Measurements from ENCODE around the gene GALNT2.

Gene GALNT2

GRCh38 chr1:230120289-230120920 lies 53.4 kb downstream of the GALNT2 start:
- Histone ChIP-seq H3K9me3 (ENCODE audit: low read length) (no peaks in the 10 kb centered on the region), H3K4me3 (ENCODE audit: low read depth in 1 of 2, low read length in 2 of 2) (no peak overlapping the region), H3K9ac (ENCODE audit: low read length) (no peak overlapping the region), H3K27me3 (ENCODE audit: control insufficient read depth in 1 of 2, insufficient read depth in 2 of 2, low read length in 2 of 2) (no peaks in the 10 kb centered on the region), H3K4me1 (ENCODE audit: insufficient read depth, low read length) (peaks cover 13% of the 10 kb centered on the region), H3K36me3 (ENCODE audit: insufficient read depth, low read length) (peaks cover 5% of the 10 kb centered on the region), H3K27ac (ENCODE audit: low read depth, low read length) (no peak overlapping the region)

DNA sequence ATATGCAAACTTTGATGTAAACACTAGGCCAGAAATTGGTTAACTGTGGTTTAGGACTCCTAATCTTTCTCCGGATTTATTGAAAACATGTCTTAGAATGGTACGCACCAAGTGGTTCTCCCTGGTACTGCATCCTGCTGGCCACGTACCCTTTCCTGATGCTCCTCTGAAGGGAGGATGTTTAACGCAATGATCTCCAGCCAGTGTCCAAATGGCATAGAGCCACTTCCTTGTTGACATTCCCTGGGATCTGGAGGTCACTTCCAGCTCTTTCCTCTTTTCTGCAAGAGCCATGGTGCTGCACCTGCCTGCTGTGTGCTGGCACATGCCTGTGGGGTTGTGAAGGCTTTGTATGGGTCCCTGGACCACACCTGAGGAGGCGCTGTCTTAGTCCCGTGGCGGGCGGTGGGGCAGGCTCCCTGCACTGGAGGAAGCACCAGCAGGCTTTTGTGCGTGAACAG lies 53.9 kb downstream of the GALNT2 start:
- H3K9ac ChIP-seq (ENCODE audit: low read length), result no peak overlapping the region
- no peak overlapping the region for H3K27ac ChIP-seq (ENCODE audit: low read depth, low read length)
- peaks cover 18% of the 10 kb centered on the region for H3K4me1 ChIP-seq (ENCODE audit: insufficient read depth, low read length)
- H3K4me3 ChIP-seq (ENCODE audit: low read depth in 1 of 2, low read length in 2 of 2), result no peak overlapping the region
- peaks cover 5% of the 10 kb centered on the region for H3K36me3 ChIP-seq (ENCODE audit: insufficient read depth, low read length)
- no peaks in the 10 kb centered on the region for H3K9me3 ChIP-seq (ENCODE audit: low read length)
- H3K27me3 ChIP-seq (ENCODE audit: control insufficient read depth in 1 of 2, insufficient read depth in 2 of 2, low read length in 2 of 2), result no peaks in the 10 kb centered on the region

DNA sequence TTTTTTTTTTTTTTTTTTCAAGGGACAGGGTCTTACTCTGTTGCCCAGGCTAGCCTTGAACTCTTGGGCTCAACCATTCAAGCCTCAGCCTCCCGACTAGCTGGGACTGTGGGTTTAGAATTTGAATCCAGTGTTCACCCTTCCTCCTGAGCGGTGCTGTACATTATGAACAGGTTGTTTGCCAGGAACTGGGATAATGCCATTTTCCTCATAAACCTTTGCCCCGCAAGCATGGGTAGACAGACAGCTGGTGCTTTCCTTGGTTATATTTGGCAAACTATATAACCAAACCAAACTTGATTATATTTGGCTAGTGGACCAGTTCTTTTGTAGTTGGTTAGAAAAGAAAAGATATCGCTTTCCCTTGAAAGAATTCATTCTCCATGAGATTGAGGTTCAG lies 54.9 kb downstream of the GALNT2 start:
- no peak overlapping the region for H3K27ac ChIP-seq (ENCODE audit: low read depth, low read length)
- H3K27me3 ChIP-seq (ENCODE audit: control insufficient read depth in 1 of 2, insufficient read depth in 2 of 2, low read length in 2 of 2), result no peaks in the 10 kb centered on the region
- peaks cover 5% of the 10 kb centered on the region for H3K36me3 ChIP-seq (ENCODE audit: insufficient read depth, low read length)
- peaks cover 23% of the 10 kb centered on the region for H3K4me1 ChIP-seq (ENCODE audit: insufficient read depth, low read length)
- H3K9ac ChIP-seq (ENCODE audit: low read length), result no peak overlapping the region
- no peak overlapping the region for H3K4me3 ChIP-seq (ENCODE audit: low read depth in 1 of 2, low read length in 2 of 2)
- no peaks in the 10 kb centered on the region for H3K9me3 ChIP-seq (ENCODE audit: low read length)

DNA sequence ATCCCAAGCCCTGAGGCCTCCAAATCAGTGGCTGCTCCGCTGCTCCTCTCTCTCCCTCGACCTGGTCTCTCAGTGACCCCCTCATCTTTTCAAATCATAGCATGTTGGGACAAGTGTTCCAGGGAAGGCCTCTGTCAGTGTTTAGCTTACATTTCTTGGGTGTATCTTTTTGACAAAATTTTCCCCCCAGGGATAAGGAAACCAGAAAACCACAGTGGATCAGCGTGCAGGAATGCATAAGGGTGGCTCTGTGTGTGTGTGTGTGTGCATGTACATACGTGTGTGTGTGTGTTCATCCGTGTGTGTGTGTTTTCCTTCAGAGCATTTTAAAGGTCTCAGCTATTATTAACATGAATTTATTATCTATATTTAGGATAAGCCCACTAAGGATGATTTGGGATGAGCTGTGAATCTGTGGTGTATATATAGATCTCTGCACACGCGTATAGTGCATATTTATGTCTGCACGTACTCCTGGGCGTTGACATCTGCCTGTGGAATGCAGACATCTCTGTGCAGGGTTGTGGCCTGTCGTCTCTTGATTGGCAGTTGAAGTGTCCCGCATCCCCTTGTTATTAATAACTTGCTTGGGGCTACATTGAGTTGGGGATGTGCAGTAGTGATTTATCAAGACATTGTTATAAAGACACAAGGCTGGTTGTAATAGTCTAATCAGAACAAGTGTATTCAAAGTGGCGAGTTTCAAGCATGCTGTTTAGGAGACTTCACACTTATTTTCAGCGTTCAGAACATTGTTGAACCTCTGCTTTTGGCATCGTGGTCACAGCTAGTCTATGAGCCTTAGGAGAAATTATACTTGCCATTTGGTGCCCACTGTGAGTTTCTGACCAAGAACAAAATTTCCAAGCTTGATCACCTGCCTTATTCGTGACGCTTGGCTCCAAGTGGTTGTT lies 55.6 kb downstream of the GALNT2 start:
- Histone ChIP-seq H3K9me3 (ENCODE audit: low read length) (no peaks in the 10 kb centered on the region), H3K27me3 (ENCODE audit: control insufficient read depth in 1 of 2, insufficient read depth in 2 of 2, low read length in 2 of 2) (no peaks in the 10 kb centered on the region), H3K4me1 (ENCODE audit: insufficient read depth, low read length) (peaks cover 23% of the 10 kb centered on the region), H3K27ac (ENCODE audit: low read depth, low read length) (no peak overlapping the region), H3K4me3 (ENCODE audit: low read depth in 1 of 2, low read length in 2 of 2) (no peak overlapping the region), H3K36me3 (ENCODE audit: insufficient read depth, low read length) (peaks cover 5% of the 10 kb centered on the region), H3K9ac (ENCODE audit: low read length) (no peak overlapping the region)

- H3K4me3 ChIP-seq (ENCODE audit: low read depth in 1 of 2, low read length in 2 of 2), result no peak overlapping the region
- no peaks in the 10 kb centered on the region for H3K9me3 ChIP-seq (ENCODE audit: low read length)
- H3K27me3 ChIP-seq (ENCODE audit: control insufficient read depth in 1 of 2, insufficient read depth in 2 of 2, low read length in 2 of 2), result no peaks in the 10 kb centered on the region
- H3K9ac ChIP-seq (ENCODE audit: low read length), result no peak overlapping the region
- H3K27ac ChIP-seq (ENCODE audit: low read depth, low read length), result no peak overlapping the region
- H3K4me1 ChIP-seq (ENCODE audit: insufficient read depth, low read length), result peaks cover 23% of the 10 kb centered on the region
- peaks cover 5% of the 10 kb centered on the region for H3K36me3 ChIP-seq (ENCODE audit: insufficient read depth, low read length)
Observed at GRCh38 chr1:230123280-230124185, 56.5 kb downstream of the GALNT2 start.

- Histone ChIP-seq H3K9ac (ENCODE audit: low read length) (no peak overlapping the region), H3K36me3 (ENCODE audit: insufficient read depth, low read length) (peaks cover 5% of the 10 kb centered on the region), H3K9me3 (ENCODE audit: low read length) (no peaks in the 10 kb centered on the region), H3K27me3 (ENCODE audit: control insufficient read depth in 1 of 2, insufficient read depth in 2 of 2, low read length in 2 of 2) (no peaks in the 10 kb centered on the region), H3K4me3 (ENCODE audit: low read depth in 1 of 2, low read length in 2 of 2) (no peak overlapping the region), H3K27ac (ENCODE audit: low read depth, low read length) (no peak overlapping the region), H3K4me1 (ENCODE audit: insufficient read depth, low read length) (peaks cover 23% of the 10 kb centered on the region)
Observed at GRCh38 chr1:230124186-230125128, 57.4 kb downstream of the GALNT2 start.

DNA sequence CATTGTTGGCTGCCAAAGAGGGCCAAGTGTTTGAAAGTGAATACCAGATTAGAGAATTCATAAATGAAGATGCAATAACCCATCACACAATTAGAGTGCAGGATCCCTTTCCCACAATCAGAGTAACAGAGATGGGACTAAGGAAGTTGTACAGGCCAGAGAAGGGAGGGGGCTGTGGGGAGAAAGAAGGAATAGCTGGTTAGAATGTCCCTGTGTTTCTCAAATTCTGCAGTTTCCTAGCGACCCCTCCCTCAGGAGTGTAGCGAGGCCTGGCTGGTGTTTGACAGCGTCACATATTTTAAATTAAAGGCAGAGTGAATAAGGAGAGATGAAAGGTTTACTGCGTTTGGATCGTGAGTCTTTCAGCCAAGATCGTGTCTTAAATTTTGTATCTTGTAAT lies 58.1 kb downstream of the GALNT2 start:
- no peak overlapping the region for H3K27ac ChIP-seq (ENCODE audit: low read depth, low read length)
- H3K9me3 ChIP-seq (ENCODE audit: low read length), result no peaks in the 10 kb centered on the region
- peaks cover 23% of the 10 kb centered on the region for H3K4me1 ChIP-seq (ENCODE audit: insufficient read depth, low read length)
- H3K4me3 ChIP-seq (ENCODE audit: low read depth in 1 of 2, low read length in 2 of 2), result no peak overlapping the region
- peaks cover 5% of the 10 kb centered on the region for H3K36me3 ChIP-seq (ENCODE audit: insufficient read depth, low read length)
- H3K9ac ChIP-seq (ENCODE audit: low read length), result no peak overlapping the region
- no peaks in the 10 kb centered on the region for H3K27me3 ChIP-seq (ENCODE audit: control insufficient read depth in 1 of 2, insufficient read depth in 2 of 2, low read length in 2 of 2)

GRCh38 chr1:230125640-230126528 lies 58.8 kb downstream of the GALNT2 start:
- Histone ChIP-seq H3K4me1 (ENCODE audit: insufficient read depth, low read length) (peaks cover 23% of the 10 kb centered on the region), H3K27me3 (ENCODE audit: control insufficient read depth in 1 of 2, insufficient read depth in 2 of 2, low read length in 2 of 2) (no peaks in the 10 kb centered on the region), H3K36me3 (ENCODE audit: insufficient read depth, low read length) (no peaks in the 10 kb centered on the region), H3K9ac (ENCODE audit: low read length) (no peak overlapping the region), H3K9me3 (ENCODE audit: low read length) (no peaks in the 10 kb centered on the region), H3K4me3 (ENCODE audit: low read depth in 1 of 2, low read length in 2 of 2) (no peak overlapping the region), H3K27ac (ENCODE audit: low read depth, low read length) (no peak overlapping the region)

- peaks cover 23% of the 10 kb centered on the region for H3K4me1 ChIP-seq (ENCODE audit: insufficient read depth, low read length)
- H3K36me3 ChIP-seq (ENCODE audit: insufficient read depth, low read length), result no peaks in the 10 kb centered on the region
- H3K9me3 ChIP-seq (ENCODE audit: low read length), result no peaks in the 10 kb centered on the region
- H3K27me3 ChIP-seq (ENCODE audit: control insufficient read depth in 1 of 2, insufficient read depth in 2 of 2, low read length in 2 of 2), result no peaks in the 10 kb centered on the region
- no peak overlapping the region for H3K4me3 ChIP-seq (ENCODE audit: low read depth in 1 of 2, low read length in 2 of 2)
- no peak overlapping the region for H3K27ac ChIP-seq (ENCODE audit: low read depth, low read length)
- H3K9ac ChIP-seq (ENCODE audit: low read length), result no peak overlapping the region
Observed at GRCh38 chr1:230126529-230127104, 59.6 kb downstream of the GALNT2 start.
